Endothelial cell (in vitro differentiated cells): ENCODE measurements around the gene ROCK2. TPM values are rescaled to one million over a fixed set of nuclear protein-coding genes. Genes with fewer than 3 reads are reported as not detected.

Source experiments
- DNase-seq: peaks from one replicate; pipeline ENCODE4 v3.0.0; 2021; ENCODE audit warnings: low spot score
- H3K27ac Mint-ChIP-seq: one replicate; pipeline ENCODE4 v1.8.0; 2021; ENCODE audit warnings: mixed read lengths, inconsistent platforms; ENCODE audit not compliant: unreplicated experiment
- H3K27me3 Mint-ChIP-seq: one replicate; pipeline ENCODE4 v1.8.0; 2021; ENCODE audit warnings: mild to moderate bottlenecking, moderate library complexity, mixed read lengths, inconsistent platforms; ENCODE audit not compliant: unreplicated experiment
- H3K36me3 Mint-ChIP-seq: one replicate; pipeline ENCODE4 v1.8.0; 2021; ENCODE audit warnings: mild to moderate bottlenecking, low read depth, mixed read lengths, inconsistent platforms; ENCODE audit not compliant: unreplicated experiment
- H3K4me1 Mint-ChIP-seq: one replicate; pipeline ENCODE4 v1.8.0; 2021; ENCODE audit warnings: mild to moderate bottlenecking, mixed read lengths, inconsistent platforms; ENCODE audit not compliant: unreplicated experiment
- H3K4me3 Mint-ChIP-seq: one replicate; pipeline ENCODE4 v1.8.0; 2021; ENCODE audit warnings: mild to moderate bottlenecking, mixed read lengths, inconsistent platforms; ENCODE audit not compliant: unreplicated experiment
- H3K9me3 Mint-ChIP-seq: one replicate; pipeline ENCODE4 v1.8.0; 2021; ENCODE audit warnings: mixed read lengths, inconsistent platforms; ENCODE audit not compliant: unreplicated experiment
- CTCF ChIP-seq: fragments of 200-600 bp; sonication (generic); IDR thresholded peaks from one replicate; pipeline ENCODE4 v1.5.0; 2021; ENCODE audit warnings: antibody characterized with exemption; ENCODE audit not compliant: unreplicated experiment
- total RNA-seq: library from RNA; stranded (reverse); fragmentation: NEBNext Ultra II Directional; extraction: Animal tissue kit (Norgen Biotek cat#: 25700); gene quantifications from one replicate; pipeline ENCODE4 v1.2.1, GENCODE V29; 2021; ENCODE audit not compliant: unreplicated experiment

ROCK2 gene
- total RNA-seq, 1 donor from 2014 or later = 52.8 TPM

GRCh38 chr2:11385216-11385615 lies 40.8 kb upstream of the ROCK2 start:
- TF ChIP-seq CTCF = no peak
- peaks cover 4% of the 10 kb centered on the region for H3K4me1 Mint-ChIP-seq
- no peak overlapping the region for H3K27ac Mint-ChIP-seq
- DNase-seq = no peak
- H3K36me3 Mint-ChIP-seq = no peaks in the 10 kb centered on the region
- peaks cover under 1% of the 10 kb centered on the region for H3K27me3 Mint-ChIP-seq
- no peak overlapping the region for H3K4me3 Mint-ChIP-seq
- H3K9me3 Mint-ChIP-seq = no peaks in the 10 kb centered on the region

DNA sequence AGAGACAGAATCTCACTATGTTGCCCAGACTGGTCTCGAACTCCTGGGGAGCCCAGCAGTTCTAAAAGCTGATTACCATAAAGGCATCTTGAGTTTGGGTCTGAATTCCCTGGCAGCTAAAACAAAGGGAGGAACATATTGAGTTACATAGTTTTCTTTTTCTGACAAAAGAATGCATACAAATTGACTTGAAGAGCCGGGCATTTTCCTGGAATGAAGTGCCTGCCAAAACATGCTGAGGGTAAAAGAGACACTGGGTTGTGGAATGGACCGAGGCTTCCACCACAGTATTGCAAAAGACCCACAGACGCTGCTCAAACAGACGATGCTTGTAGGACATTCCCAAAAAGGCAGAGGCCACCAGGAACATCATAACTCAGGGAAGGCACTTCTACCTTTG lies 35.1 kb upstream of the ROCK2 start:
- TF ChIP-seq CTCF = no peak
- Mint-ChIP-seq H3K27me3 (peaks cover 2% of the 10 kb centered on the region), H3K4me1 (peaks cover 13% of the 10 kb centered on the region), H3K36me3 (no peaks in the 10 kb centered on the region), H3K27ac (no peak overlapping the region), H3K4me3 (no peak overlapping the region), H3K9me3 (no peaks in the 10 kb centered on the region)
- no peak for DNase-seq

DNA sequence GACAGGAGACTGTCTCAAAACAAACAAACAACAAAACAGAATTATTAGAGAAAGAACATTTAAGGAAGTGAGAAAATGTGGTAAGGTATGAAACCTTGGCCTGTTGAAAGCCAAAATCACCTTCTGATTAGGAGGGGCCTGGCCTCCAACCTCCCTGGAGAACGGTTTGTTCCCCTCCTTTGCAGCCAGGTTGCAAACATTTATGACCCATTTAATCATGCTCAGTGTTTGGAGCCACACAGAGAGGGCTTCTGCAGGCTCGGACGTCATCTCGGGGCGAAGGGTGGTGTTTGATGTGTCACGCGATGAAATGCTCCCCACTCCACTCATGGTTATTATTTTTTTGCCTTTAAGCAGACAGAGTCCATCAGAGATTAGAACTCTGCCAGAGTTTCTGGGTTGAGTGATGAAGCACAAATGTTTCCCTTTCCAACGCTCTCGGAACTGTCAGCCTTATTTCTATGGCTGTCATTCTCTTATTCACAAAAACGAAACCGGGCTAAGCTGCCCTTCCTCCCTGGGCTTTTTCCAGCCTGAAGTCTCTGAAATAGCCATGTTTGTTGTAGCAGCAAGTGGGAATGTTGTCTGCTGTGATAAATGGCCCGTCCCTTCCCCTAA lies 33.6 kb upstream of the ROCK2 start:
- Mint-ChIP-seq H3K4me1 (peaks cover 16% of the 10 kb centered on the region), H3K4me3 (no peak overlapping the region), H3K36me3 (no peaks in the 10 kb centered on the region), H3K27ac (no peak overlapping the region), H3K9me3 (no peaks in the 10 kb centered on the region), H3K27me3 (peaks cover 3% of the 10 kb centered on the region)
- DNase-seq = no peak
- no peak for TF ChIP-seq CTCF

- H3K27ac Mint-ChIP-seq = no peak overlapping the region
- TF ChIP-seq CTCF = no peak
- H3K4me3 Mint-ChIP-seq = no peak overlapping the region
- H3K4me1 Mint-ChIP-seq = peaks cover 15% of the 10 kb centered on the region
- H3K9me3 Mint-ChIP-seq = no peaks in the 10 kb centered on the region
- DNase-seq = no peak
- H3K27me3 Mint-ChIP-seq = peaks cover 12% of the 10 kb centered on the region
- H3K36me3 Mint-ChIP-seq = no peaks in the 10 kb centered on the region
These were observed 31.6 kb upstream of the ROCK2 start for GRCh38 chr2:11376071-11376470.

- Mint-ChIP-seq H3K4me1 (peaks cover 14% of the 10 kb centered on the region), H3K9me3 (no peaks in the 10 kb centered on the region), H3K36me3 (no peaks in the 10 kb centered on the region)
These were observed 31.2 kb upstream of the ROCK2 start for GRCh38 chr2:11375689-11376027.

More at GRCh38 chr2:11375689-11376027, 31.2 kb upstream of the ROCK2 start:
- H3K27ac Mint-ChIP-seq = no peak overlapping the region
- H3K27me3 Mint-ChIP-seq = peaks cover 15% of the 10 kb centered on the region
- TF ChIP-seq CTCF = no peak
- DNase-seq = no peak
- H3K4me3 Mint-ChIP-seq = no peak overlapping the region
